Loucy (cell line): ENCODE data around the gene LRRC26.

Experiments used
- CTCF ChIP-seq: fragments of 200-600 bp; sonication (generic); conservative IDR thresholded peaks from 2 replicates; pipeline ENCODE4 v1.5.1; 2014; ENCODE audit warnings: mild to moderate bottlenecking, antibody characterized with exemption, low read length
- EZH2phosphoT487 ChIP-seq: fragments of 200-600 bp; IDR thresholded peaks from 2 replicates; pipeline ENCODE4 v1.6.1; 2018; ENCODE audit warnings: antibody characterized with exemption, mild to moderate bottlenecking, moderate library complexity, borderline replicate concordance

GRCh38 chr9:137141050-137141810, 28.6 kb downstream of the LRRC26 start:
- no peak for TF ChIP-seq CTCF
- TF ChIP-seq EZH2phosphoT487: no peak
